Stimulated activated CD8-positive, alpha-beta memory T cell treated with anti-CD3 and anti-CD28 coated beads, Interleukin-15, amount 100 ng/mL, for 48 hours (primary cell): ENCODE results near the gene ZC3H10.
"Not testable (repeated sequence)": the region's sequence is repeated elsewhere in the genome, so short reads cannot be mapped to it uniquely, and the experiment has no call there.

Experiments used
- DNase-seq, 2 donors: peaks; one replicate each; pipeline ENCODE4 v3.0.0-alpha.2; 2020; ENCODE audit warnings: low read depth in 2 of 2

ZC3H10 gene

GRCh38 chr12:56154818-56155217 is 36.8 kb downstream of the ZC3H10 start:
- DNase-seq, result no peak

- DNase-seq, result no peak
These were observed 37.3 kb downstream of the ZC3H10 start for GRCh38 chr12:56155256-56155845.

- not testable (repeated sequence) for DNase-seq
These were observed 38.6 kb downstream of the ZC3H10 start for GRCh38 chr12:56156464-56157200.

- peak; percentile 33 to 37 for DNase-seq
These were observed 39.3 kb downstream of the ZC3H10 start for GRCh38 chr12:56157201-56158028.

GRCh38 chr12:56158029-56158925 is 40.2 kb downstream of the ZC3H10 start, which contains the start of gene MYL6:
Gene MYL6, plus strand, starts transcription at chr12:56158359. Its CDS starts 43 bp downstream, at chr12:56158402.
- peak; percentile 84 to 87 for DNase-seq

GRCh38 chr12:56158926-56159461 is 40.9 kb downstream of the ZC3H10 start:
- no peak for DNase-seq

- no peak for DNase-seq
These were observed 41.6 kb downstream of the ZC3H10 start for GRCh38 chr12:56159482-56160192.

- DNase-seq, result peak; percentile 20 to 25
These were observed 42.2 kb downstream of the ZC3H10 start for GRCh38 chr12:56160193-56160763.

GRCh38 chr12:56160894-56161689 is 43.0 kb downstream of the ZC3H10 start:
- no peak for DNase-seq

- DNase-seq, result no peak
These were observed 43.8 kb downstream of the ZC3H10 start for GRCh38 chr12:56161690-56162351.

GRCh38 chr12:56162468-56163290 is 44.6 kb downstream of the ZC3H10 start:
- DNase-seq, result no peak

GRCh38 chr12:56163533-56164344 is 45.7 kb downstream of the ZC3H10 start:
- no peak for DNase-seq

GRCh38 chr12:56164345-56164729 is 46.3 kb downstream of the ZC3H10 start:
- no peak for DNase-seq

- DNase-seq, result no peak
These were observed 47.3 kb downstream of the ZC3H10 start for GRCh38 chr12:56165369-56165768.

- DNase-seq, result no peak
These were observed 51.2 kb downstream of the ZC3H10 start for GRCh38 chr12:56169229-56169759.

GRCh38 chr12:56172839-56173238 is 54.8 kb downstream of the ZC3H10 start:
- no peak for DNase-seq
